Activated CD4-positive, alpha-beta T cell treated with anti-CD3 and anti-CD28 coated beads, Interleukin-2, amount 10 ng/mL, durations not matched to agents 7 days and 5 days (primary cell): Measurements from ENCODE around the gene CARD16. TPM values are rescaled to one million over a fixed set of nuclear protein-coding genes. Genes with fewer than 3 reads are reported as not detected.

Source experiments
- CTCF ChIA-PET: fragments of 350-600 bp; sonication (Branson Sonifier 250); formaldehyde crosslinking; loops from one replicate; lab custom pipeline; 2021; ENCODE audit warnings: antibody characterized with exemption; lab: Charles Lee
- POLR2A ChIA-PET: fragments of 350-600 bp; sonication (Branson Sonifier 250); formaldehyde crosslinking; loops from one replicate; lab custom pipeline; 2021; ENCODE audit warnings: antibody characterized with exemption; lab: Charles Lee
- DNase-seq: peaks from one replicate; pipeline ENCODE4 v3.0.0-alpha.2; 2020
- H3K27ac Mint-ChIP-seq: one replicate; pipeline ENCODE4 v1.8.0; 2021; ENCODE audit warnings: mild to moderate bottlenecking, moderate library complexity, mixed read lengths
- H3K27me3 Mint-ChIP-seq: one replicate; pipeline ENCODE4 v1.8.0; 2021; ENCODE audit warnings: mixed read lengths
- H3K36me3 Mint-ChIP-seq: one replicate; pipeline ENCODE4 v1.8.0; 2021; ENCODE audit warnings: low read depth, mixed read lengths
- H3K4me1 Mint-ChIP-seq: one replicate; pipeline ENCODE4 v1.8.0; 2021; ENCODE audit warnings: mixed read lengths
- H3K4me3 Mint-ChIP-seq: one replicate; pipeline ENCODE4 v1.8.0; 2021; ENCODE audit warnings: mild to moderate bottlenecking, moderate library complexity, mixed read lengths
- H3K9me3 Mint-ChIP-seq: one replicate; pipeline ENCODE4 v1.8.0; 2021; ENCODE audit warnings: mixed read lengths
- total RNA-seq, 2 experiments: library from RNA; stranded (reverse); gene quantifications; one replicate each; pipeline ENCODE4 v1.2.3, GENCODE V29; 2021

The CARD16 gene
- total RNA-seq, 2 experiments from 2014 or later = 92.5 to 98.8 TPM

- POLR2A ChIA-PET = no interaction called here
- no peak overlapping the region for H3K27ac Mint-ChIP-seq
Measured at GRCh38 chr11:105000797-105001196, 44.3 kb downstream of the CARD16 start.

GRCh38 chr11:105000167-105000566, 45.0 kb downstream of the CARD16 start:
- POLR2A ChIA-PET = no interaction called here
- Mint-ChIP-seq H3K36me3 (no peaks in the 10 kb centered on the region), H3K27ac (no peak overlapping the region), H3K4me3 (no peak overlapping the region), H3K27me3 (no peaks in the 10 kb centered on the region), H3K4me1 (peaks cover 9% of the 10 kb centered on the region), H3K9me3 (peaks cover 3% of the 10 kb centered on the region)
- CTCF ChIA-PET = interaction anchor here (0.9 to 1.3 kb wide), 3 partner anchors 16 to 38 kb away, joined by 3 to 4 read pairs (median 3); no protein-coding TSS in a partner anchor
- DNase-seq = no peak

More at GRCh38 chr11:105000797-105001196, 44.3 kb downstream of the CARD16 start:
- Mint-ChIP-seq H3K36me3 (no peaks in the 10 kb centered on the region), H3K27me3 (no peaks in the 10 kb centered on the region), H3K9me3 (no peaks in the 10 kb centered on the region), H3K4me3 (no peak overlapping the region), H3K4me1 (peaks cover 9% of the 10 kb centered on the region)
- CTCF ChIA-PET = interaction anchor here (0.9 to 1.3 kb wide), 4 partner anchors 15 to 37 kb away, joined by 3 to 4 read pairs (median 3); no protein-coding TSS in a partner anchor
- peak; percentile 58 for DNase-seq

GRCh38 chr11:104999721-105000120, 45.4 kb downstream of the CARD16 start:
- peaks cover 13% of the 10 kb centered on the region for H3K4me1 Mint-ChIP-seq
- CTCF ChIA-PET = no interaction called here

DNA sequence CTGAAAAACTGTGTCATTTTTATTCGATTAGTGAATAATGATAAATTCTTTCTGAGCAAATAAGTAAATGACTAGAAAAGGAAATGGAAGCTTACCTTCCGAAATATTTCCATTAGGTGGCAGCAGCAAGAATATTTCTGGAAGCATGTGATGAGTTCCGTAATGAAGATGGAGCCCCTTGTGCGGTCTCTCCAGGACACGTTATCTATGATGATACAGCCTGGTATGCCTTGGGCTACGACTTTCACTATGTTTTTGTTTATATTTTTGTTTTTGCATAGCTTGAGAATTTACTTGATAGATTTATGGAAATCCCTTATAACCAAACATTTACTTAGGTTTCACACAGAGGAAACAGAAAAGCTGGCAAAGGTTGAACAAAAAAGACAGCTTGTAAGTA, 47.8 kb downstream of the CARD16 start:
- ChIA-PET POLR2A (no interaction called here), CTCF (no interaction called here)
- H3K27ac Mint-ChIP-seq = no peak overlapping the region
- peaks cover 21% of the 10 kb centered on the region for H3K4me1 Mint-ChIP-seq
- no peak overlapping the region for H3K4me3 Mint-ChIP-seq
- H3K9me3 Mint-ChIP-seq = peaks cover 9% of the 10 kb centered on the region
- H3K36me3 Mint-ChIP-seq = no peaks in the 10 kb centered on the region
- no peak for DNase-seq
- no peaks in the 10 kb centered on the region for H3K27me3 Mint-ChIP-seq

More at GRCh38 chr11:104999721-105000120, 45.4 kb downstream of the CARD16 start:
- no peak for DNase-seq
- POLR2A ChIA-PET = no interaction called here
- no peaks in the 10 kb centered on the region for H3K27me3 Mint-ChIP-seq
- H3K4me3 Mint-ChIP-seq = no peak overlapping the region
- H3K9me3 Mint-ChIP-seq = peaks cover 3% of the 10 kb centered on the region
- no peaks in the 10 kb centered on the region for H3K36me3 Mint-ChIP-seq
- H3K27ac Mint-ChIP-seq = no peak overlapping the region

DNA sequence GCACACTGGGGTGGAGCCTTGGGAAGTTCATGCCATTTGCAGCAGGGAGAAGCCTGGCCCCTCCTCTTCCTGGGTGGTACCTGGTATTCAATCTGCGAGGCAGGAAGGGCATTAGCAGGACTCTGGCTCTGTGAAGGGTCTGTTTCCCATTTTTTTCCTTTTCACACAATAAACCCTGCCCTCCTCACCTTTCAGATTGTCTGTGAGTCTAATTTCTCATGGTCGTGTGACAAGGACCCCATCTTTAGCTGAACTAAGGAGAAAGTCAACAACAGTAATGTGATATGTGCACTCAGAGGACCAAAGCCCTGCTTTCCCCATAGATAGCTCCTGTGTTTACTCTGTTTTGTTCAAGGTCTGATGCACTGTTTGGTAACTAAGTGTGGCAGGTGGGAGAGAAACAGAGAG, 50.1 kb downstream of the CARD16 start:
- Mint-ChIP-seq H3K27me3 (peaks cover 2% of the 10 kb centered on the region), H3K27ac (no peak overlapping the region), H3K9me3 (peaks cover 9% of the 10 kb centered on the region), H3K4me1 (peaks cover 12% of the 10 kb centered on the region), H3K4me3 (no peak overlapping the region), H3K36me3 (no peaks in the 10 kb centered on the region)
- CTCF ChIA-PET = no interaction called here
- POLR2A ChIA-PET = no interaction called here
- no peak for DNase-seq

- Mint-ChIP-seq H3K4me3 (no peak overlapping the region), H3K4me1 (peaks cover 12% of the 10 kb centered on the region), H3K27ac (no peak overlapping the region), H3K9me3 (peaks cover 12% of the 10 kb centered on the region), H3K36me3 (no peaks in the 10 kb centered on the region), H3K27me3 (peaks cover 6% of the 10 kb centered on the region)
- no peak for DNase-seq
- CTCF ChIA-PET = no interaction called here
- POLR2A ChIA-PET = no interaction called here
Measured at GRCh38 chr11:104992781-104993180, 52.4 kb downstream of the CARD16 start.

GRCh38 chr11:104991994-104992393, 53.1 kb downstream of the CARD16 start:
- Mint-ChIP-seq H3K27ac (no peak overlapping the region), H3K27me3 (peaks cover 6% of the 10 kb centered on the region), H3K9me3 (peaks cover 12% of the 10 kb centered on the region), H3K4me3 (no peak overlapping the region), H3K36me3 (no peaks in the 10 kb centered on the region), H3K4me1 (peaks cover 12% of the 10 kb centered on the region)
- ChIA-PET CTCF (no interaction called here), POLR2A (interaction anchor here (0.6 kb wide), 1 partner anchor 464 kb away, joined by 3 read pairs; no protein-coding TSS in a partner anchor)
- DNase-seq = no peak

Other genes with a start within 250 kb of the CARD16 start
- gene CASP12, start 146.9 kb downstream of the CARD16 start, total RNA-seq = not detected
- gene CASP4, start 76.8 kb downstream of the CARD16 start, total RNA-seq = 100 to 1,000 TPM; 114 to 135 TPM
- gene CASP5, start 22.2 kb downstream of the CARD16 start, total RNA-seq = not detected
- gene CASP1, start 10.2 kb downstream of the CARD16 start, total RNA-seq = 100 to 1,000 TPM; 101 to 106 TPM
- gene CARD18, start 94.4 kb upstream of the CARD16 start, total RNA-seq = not detected